Activated CD4-positive, alpha-beta T cell treated with anti-CD3 and anti-CD28 coated beads, Interleukin-10, Interleukin-2, amounts not matched to agents 100 ng/mL and 50 ng/mL, durations not matched to agents 16 hours and 8 hours (primary cell): Measurements from ENCODE around the gene PAPPA.

Experiments used
- DNase-seq: peaks from one replicate; pipeline ENCODE4 v3.0.0-alpha.2; 2020

The PAPPA gene

DNA sequence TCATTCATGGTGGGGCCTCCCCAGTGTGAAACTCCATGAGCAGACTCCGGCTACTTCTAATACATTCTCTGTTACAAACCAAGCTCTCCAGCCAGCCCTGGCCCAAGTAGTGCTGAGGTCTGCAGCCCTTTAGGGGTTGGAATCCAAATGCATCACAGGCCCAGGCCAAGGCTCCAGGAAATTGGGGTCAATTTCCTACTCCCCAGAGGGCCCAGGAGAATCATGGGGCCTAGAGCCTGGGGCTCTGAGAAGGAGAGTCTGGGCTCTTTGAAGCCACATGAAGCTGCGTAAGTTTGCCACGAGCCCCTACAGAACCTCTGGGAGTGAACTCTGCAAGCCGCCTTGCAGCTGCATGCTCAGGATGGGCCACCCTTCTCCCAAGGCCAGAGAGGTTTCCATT, 206.4 kb downstream of the PAPPA start:
- DNase-seq = no peak

- no peak for DNase-seq
Measured at GRCh38 chr9:116360989-116361388, 207.4 kb downstream of the PAPPA start.

DNA sequence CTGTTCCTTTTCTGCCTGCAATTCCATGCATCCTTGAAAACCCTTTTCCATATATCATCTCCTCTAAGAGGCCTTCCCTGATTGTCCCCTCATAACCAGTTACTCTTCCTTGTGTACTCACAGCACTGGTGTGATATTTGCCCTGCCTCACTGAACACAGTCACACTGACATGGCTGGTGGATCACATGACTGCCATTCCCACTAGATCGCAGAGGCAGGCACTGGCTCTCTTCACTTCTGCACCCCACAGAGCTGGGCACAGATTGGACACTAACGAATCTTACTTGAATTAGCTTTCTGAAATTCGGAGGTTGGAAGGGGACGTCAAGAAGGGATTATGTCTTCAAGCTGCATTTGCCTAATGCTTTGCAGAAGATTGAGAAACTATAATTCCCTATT, 208.0 kb downstream of the PAPPA start:
- DNase-seq = no peak

GRCh38 chr9:116362493-116362892, 208.9 kb downstream of the PAPPA start:
- DNase-seq = no peak

DNA sequence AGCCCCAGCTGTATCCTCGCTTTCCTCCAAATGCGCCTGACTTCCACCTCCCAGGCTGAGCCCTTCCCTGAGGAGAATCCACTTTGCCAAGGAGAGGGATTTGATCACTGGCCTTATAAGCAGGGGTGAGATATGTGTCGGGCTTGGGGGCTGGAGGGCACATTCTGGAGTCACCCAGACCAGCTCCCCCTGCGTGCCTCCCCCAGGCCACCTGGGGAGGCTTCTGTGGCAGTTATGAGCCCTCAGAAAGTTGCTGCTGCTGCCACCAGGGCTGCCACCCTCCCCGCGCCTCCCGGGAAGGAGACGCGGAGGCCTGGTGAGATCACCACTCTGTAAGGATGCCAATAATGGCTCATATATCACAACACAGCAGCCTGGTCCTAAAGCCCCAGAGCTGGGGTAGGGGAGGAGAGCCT, 211.5 kb downstream of the PAPPA start:
- DNase-seq = no peak

GRCh38 chr9:116366241-116366640, 212.7 kb downstream of the PAPPA start:
- DNase-seq = no peak

DNA sequence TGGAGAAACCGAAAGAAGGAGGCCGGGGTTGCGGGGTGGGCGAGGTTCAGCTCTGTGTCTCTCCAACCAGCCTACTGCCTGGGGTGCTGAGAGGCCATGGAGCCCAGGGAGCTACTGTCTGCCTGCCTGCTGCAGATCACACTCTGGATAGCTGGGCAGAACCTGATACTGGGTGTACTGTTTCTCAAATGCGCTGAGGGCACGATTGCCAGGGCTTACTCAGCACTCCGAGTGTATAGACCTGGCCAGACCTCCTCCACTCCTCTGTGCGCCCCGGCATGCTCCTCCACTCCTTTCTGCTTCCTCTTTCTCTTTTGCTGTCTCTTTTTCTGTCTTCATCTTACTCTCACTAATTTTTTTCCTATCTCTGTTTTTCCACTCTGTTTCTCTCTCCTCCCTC, 215.1 kb downstream of the PAPPA start:
- DNase-seq = no peak

- no peak for DNase-seq
Measured at GRCh38 chr9:116369706-116370105, 216.1 kb downstream of the PAPPA start.

DNA sequence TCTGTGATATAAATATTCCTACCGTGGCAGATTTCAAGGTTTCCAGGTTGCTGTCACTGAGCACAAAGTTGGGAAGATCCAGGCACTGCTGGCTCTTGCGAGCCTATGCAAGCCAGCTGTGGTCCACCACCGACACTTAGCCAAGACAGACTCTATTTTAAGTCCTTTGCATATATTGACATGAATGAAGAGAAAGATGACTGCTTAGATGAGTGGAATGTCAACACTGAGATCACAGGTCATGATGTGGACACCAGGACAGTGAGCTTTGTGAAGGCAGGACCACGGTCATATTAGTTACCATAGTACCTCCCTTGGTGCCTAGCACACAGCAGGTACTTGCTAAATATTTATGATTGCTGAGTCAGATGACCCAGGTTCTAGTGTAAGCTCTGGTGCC, 217.0 kb downstream of the PAPPA start:
- no peak for DNase-seq

DNA sequence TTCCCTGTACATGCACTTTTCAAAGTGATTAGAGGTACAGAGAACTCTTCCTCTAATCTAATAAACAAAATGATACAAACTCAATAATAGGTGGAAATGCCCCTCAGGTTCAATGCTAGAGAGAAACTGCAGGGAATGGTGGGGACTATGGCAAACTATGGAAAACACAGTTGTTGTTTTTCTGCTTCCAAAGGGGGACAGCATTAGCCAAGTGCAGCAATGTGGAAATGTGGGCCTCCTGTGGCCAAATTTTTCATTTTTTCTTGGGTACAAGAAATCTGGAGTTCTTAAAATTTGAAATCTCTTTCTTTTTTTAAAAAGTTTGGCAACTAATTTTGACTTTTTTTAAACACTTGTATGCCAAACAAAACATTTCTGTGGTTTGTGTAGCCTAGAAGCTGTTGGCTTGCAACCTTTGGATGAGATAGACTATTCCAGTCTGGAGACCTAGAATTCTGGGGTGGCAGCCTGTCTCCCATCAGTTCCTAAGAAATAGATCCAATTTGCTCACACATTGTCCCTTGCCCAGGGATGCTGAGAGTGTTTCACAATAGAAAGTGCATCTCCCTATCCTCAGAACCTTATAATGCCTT, 218.6 kb downstream of the PAPPA start:
- no peak for DNase-seq

DNA sequence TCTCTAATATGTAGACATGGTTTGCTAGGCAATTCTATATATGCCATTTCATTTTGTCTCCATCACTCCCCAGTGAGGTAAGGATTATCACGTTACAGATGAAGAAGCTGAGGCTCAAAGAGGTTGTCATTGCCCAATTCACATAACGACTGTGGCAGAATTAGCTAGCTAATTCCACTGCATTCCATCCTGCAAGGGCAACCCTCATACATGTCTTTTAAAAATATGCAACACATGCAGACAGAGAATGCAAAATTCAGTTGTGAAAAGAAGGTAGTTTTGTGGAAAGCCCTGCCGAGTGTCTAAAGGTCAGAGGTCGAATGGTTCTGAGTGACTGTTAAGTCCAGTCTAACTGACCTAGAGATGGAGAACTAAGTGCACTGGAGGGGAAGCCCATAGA, 219.2 kb downstream of the PAPPA start:
- no peak for DNase-seq

DNA sequence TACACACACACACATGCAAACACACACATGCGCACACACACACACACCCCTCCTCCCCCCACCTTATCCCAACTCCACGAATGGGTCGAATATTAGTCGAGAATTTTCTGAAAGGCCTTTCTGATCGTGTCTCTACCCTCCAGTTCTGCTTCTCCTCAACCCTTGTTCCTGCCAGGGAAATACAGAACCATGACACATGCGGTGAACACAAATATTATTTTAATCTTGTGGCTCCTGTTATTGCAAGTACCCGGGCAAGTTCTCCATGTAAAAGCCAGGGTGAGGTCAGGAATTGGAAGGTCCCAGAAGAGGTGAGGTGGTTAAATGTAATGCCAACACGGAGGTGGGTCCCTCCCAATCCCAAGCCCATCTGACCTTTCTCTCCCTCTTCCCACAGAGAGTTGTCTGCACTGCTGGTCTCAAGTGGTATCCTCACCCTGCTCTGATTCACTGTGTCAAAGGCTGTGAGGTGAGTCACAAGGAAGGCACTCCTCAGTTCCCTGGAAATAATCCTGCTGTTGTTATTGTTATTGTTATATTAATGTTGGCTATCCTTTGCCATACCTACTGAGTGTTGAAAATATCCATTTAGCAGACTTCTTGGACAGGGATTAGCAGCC, 223.7 kb downstream of the PAPPA start:
- no peak for DNase-seq

GRCh38 chr9:116378873-116379272, 225.3 kb downstream of the PAPPA start:
- no peak for DNase-seq

- no peak for DNase-seq
Measured at GRCh38 chr9:116379821-116380220, 226.2 kb downstream of the PAPPA start.

DNA sequence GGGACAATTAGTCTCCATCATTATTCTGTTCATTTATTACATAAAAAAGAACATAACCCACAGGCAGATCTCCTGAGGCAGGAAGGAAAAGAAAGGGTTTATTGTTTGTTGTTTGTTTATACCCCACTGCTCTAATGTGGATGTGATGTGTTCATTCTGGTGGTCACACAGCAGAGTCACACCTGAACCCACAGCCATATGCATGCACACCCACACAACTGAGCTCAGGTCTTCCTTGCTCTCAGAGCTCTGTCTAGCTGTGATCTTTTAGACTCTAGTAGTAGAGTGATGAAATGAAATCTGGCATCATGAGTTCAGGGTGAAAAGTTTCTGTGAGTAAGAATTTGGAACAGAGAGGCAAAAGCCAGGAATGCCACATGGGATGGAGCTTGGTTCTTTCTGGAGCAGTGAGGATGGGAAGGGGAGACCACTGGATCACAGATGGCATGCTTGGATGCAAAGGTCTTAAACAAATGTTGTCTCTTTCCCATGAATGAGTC, 227.0 kb downstream of the PAPPA start:
- DNase-seq = no peak

DNA sequence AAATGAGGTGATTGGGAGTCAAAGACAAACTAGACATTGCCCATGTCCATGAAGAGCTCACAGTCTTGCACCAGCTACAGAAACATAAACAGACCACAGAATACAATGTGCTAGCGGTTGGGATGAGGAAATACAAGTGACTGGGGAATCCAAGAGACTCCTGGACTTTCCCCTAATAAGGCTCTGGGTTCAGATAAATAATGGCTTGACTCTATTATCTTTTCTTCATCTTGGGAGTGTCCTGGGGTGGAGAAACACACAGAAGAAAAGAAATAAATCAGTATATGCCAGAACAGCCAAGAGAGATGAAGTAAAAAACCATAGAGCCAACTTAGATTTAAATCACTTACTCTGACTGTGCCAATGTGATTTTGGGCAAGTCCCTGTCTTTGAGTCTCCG, 227.8 kb downstream of the PAPPA start:
- no peak for DNase-seq

DNA sequence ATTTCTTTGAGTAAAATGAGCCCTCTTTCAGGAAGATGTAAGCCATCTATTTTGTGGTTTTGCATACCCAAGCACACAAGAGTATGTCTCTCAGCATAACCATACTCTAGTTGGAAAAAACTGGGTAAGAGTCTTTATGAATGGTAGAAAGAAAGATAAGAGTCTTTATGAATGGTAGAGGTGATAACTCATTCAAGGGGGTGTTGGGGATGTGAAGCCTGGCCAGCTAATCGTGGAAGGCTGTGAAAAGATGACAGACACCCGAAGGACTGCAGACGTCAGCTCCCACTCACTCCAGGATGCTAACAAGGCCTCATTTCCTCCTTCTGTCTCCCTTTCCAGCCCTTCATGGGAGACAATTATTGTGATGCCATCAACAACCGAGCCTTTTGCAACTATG, 228.5 kb downstream of the PAPPA start:
- DNase-seq = no peak

- DNase-seq = no peak
Measured at GRCh38 chr9:116383133-116383532, 229.5 kb downstream of the PAPPA start.

GRCh38 chr9:116383936-116384335, 230.3 kb downstream of the PAPPA start:
- DNase-seq = no peak

GRCh38 chr9:116387934-116388698, 234.5 kb downstream of the PAPPA start:
- DNase-seq = no peak

DNA sequence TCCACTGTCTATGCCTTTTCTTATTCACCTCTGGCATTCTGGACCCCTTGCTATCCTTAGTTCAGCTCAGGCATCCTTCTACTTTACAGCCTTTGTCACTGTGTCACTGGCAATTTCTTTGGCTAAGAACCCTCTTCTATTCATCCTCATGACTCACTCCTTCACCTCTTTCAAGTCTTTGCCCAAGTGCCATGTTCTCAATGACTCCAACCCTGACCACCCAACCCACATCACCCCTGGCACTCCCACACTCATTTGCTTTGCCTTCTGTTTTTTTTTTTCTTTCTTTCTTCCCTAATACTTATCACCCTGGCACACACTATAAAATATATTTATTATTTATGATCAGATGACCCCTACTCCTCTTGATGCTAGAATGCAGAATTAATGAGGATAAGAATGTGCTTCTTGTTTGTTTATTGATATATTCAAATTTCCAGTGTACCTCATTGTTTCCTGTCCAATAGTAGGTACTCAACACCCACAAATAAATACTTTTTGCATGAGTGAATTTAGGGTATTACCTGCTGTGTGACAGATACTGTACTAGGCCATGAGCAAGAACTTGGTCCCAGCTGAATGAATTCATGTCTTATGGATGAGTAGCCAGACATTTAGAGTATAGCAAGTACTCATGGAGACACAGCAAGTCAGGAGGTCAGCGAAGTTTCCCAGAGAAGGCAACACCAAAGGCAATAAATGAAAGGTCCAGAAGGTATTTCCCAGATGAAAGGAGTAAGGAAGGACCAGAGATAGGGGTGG, 236.1 kb downstream of the PAPPA start:
- DNase-seq = no peak

DNA sequence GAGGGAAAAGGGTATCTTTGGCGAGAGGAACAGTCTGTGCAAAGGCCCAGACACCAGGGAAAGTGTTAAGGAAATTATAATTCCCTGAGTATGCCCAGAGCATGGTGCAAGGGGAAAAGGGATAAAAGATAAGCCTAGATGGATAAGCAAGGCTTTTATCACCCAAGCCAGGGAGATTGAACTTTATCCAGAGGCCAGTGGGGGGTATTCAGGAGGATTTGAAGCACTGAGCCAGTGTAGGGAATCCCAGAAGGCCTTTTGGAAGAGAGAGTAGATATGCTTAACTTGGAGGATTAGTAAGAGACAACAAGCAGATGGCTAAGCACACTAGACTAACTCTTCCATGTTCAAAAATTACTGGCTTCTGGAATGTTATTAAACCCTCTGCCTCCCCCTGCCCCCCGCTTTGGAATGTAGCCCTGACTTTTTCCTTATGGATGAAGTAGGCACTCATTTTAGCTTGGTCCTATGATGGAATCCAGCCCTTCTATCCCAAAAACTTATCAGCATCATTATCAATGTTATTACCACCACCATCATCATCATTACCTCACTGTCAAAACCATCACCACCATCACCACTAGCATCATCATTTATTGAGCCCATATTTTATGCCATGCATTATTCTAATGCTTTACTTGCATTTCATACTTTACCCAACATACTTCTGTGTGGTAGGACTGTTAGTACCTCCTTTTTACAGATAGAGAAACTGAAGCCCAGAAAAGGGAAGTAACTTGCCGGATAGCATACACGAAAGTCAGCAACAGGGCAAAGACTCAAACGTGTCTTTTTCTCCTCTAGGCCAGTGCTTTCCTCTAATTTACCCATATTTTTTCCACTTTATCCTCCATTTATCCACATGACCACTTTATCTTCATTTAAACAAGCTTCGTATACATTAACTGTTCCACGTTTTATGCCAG, 237.0 kb downstream of the PAPPA start:
- no peak for DNase-seq
